ENCODE results near the gene CD68.

The CD68 gene

GRCh38 chr17:7583253-7584109 lies 4.0 kb downstream of the CD68 start, which contains the start of gene MPDU1:
TSS of gene MPDU1 (plus strand) at chr17:7583852. CDS start at chr17:7583863, 11 bp downstream.
- H3K4me1 ChIP-seq (ENCODE audit: low read length) = peaks cover 30% of the 10 kb centered on the region
- H3F3A ChIP-seq (ENCODE audit: insufficient read depth, low read length) = peaks cover 31% of the 10 kb centered on the region
- 0 out of 2 replicates have a peak, but pooled peaks cover 6% of the 10 kb centered on the region for H4K20me1 ChIP-seq (ENCODE audit: insufficient read depth, low read length)
- H3K36me3 ChIP-seq (replicated peaks; ENCODE audit: insufficient read depth, low read length) = no peaks in the 10 kb centered on the region
- H3K9me2 ChIP-seq (replicated peaks; ENCODE audit: insufficient read depth, low read length) = no peaks in the 10 kb centered on the region
- H3K4me3 ChIP-seq (ENCODE audit: low read length) = peak within 1 kb of the TSS; percentile 80
- H3K79me2 ChIP-seq (ENCODE audit: low read length) = peaks cover 57% of the 10 kb centered on the region
- no peak for TF ChIP-seq CTCF (IDR thresholded peaks at IDR 0.05; ENCODE audit: low read length)
- TF ChIP-seq EZH2phosphoT487 (IDR thresholded peaks at IDR 0.05; ENCODE audit: low read length) = no peak
- no peak for TF ChIP-seq EZH2 (optimal IDR thresholded peaks at IDR 0.05; ENCODE audit: low read depth, low read length)
- peak within 1 kb of the TSS; percentile 86 for H3K9ac ChIP-seq (ENCODE audit: low read length)
- no peaks in the 10 kb centered on the region for H3K27me3 ChIP-seq (replicated peaks; ENCODE audit: insufficient read depth, low read length)
- H3K9me3 ChIP-seq (replicated peaks; ENCODE audit: insufficient read depth, low read length) = no peaks in the 10 kb centered on the region
- H3K4me2 ChIP-seq (ENCODE audit: low read depth, low read length) = peak within 1 kb of the TSS; percentile 90
- H2AFZ ChIP-seq (ENCODE audit: low read length) = peak within 1 kb of the TSS; percentile 91
- peak within 1 kb of the TSS; percentile 80 for H3K27ac ChIP-seq (ENCODE audit: low read length)
- DNase-seq = peak; percentile 96

GRCh38 chr17:7586673-7587419 lies 7.4 kb downstream of the CD68 start:
- H3F3A ChIP-seq (ENCODE audit: insufficient read depth, low read length) = peaks cover 8% of the 10 kb centered on the region; the same call in 1 of the 2 replicates
- H3K36me3 ChIP-seq (replicated peaks; ENCODE audit: insufficient read depth, low read length) = no peaks in the 10 kb centered on the region
- TF ChIP-seq EZH2phosphoT487 (IDR thresholded peaks at IDR 0.05; ENCODE audit: low read length) (no peak), CTCF (IDR thresholded peaks at IDR 0.05; ENCODE audit: low read length) (no peak), EZH2 (optimal IDR thresholded peaks at IDR 0.05; ENCODE audit: low read depth, low read length) (no peak)
- no peak for DNase-seq
- peaks cover 41% of the 10 kb centered on the region for H3K79me2 ChIP-seq (ENCODE audit: low read length)
- no peaks in the 10 kb centered on the region for H3K27me3 ChIP-seq (replicated peaks; ENCODE audit: insufficient read depth, low read length)
- peaks cover 11% of the 10 kb centered on the region for H3K4me1 ChIP-seq (ENCODE audit: low read length)
- no peak overlapping the region for H3K9ac ChIP-seq (ENCODE audit: low read length)
- H3K4me2 ChIP-seq (ENCODE audit: low read depth, low read length) = no peak overlapping the region
- H3K9me2 ChIP-seq (replicated peaks; ENCODE audit: insufficient read depth, low read length) = no peaks in the 10 kb centered on the region
- H2AFZ ChIP-seq (ENCODE audit: low read length) = no peak overlapping the region
- no peaks in the 10 kb centered on the region for H3K9me3 ChIP-seq (replicated peaks; ENCODE audit: insufficient read depth, low read length)
- no peaks in the 10 kb centered on the region for H4K20me1 ChIP-seq (ENCODE audit: insufficient read depth, low read length)
- no peak overlapping the region for H3K4me3 ChIP-seq (ENCODE audit: low read length)
- no peak overlapping the region for H3K27ac ChIP-seq (ENCODE audit: low read length)

- Histone ChIP-seq H3F3A (ENCODE audit: insufficient read depth, low read length) (peaks cover 11% of the 10 kb centered on the region; the same call in 1 of the 2 replicates), H3K4me2 (ENCODE audit: low read depth, low read length) (no peak overlapping the region), H2AFZ (ENCODE audit: low read length) (no peak overlapping the region), H3K27ac (ENCODE audit: low read length) (no peak overlapping the region), H3K9ac (ENCODE audit: low read length) (no peak overlapping the region), H3K4me1 (ENCODE audit: low read length) (peaks cover 10% of the 10 kb centered on the region), H3K27me3 (replicated peaks; ENCODE audit: insufficient read depth, low read length) (no peaks in the 10 kb centered on the region), H4K20me1 (ENCODE audit: insufficient read depth, low read length) (no peaks in the 10 kb centered on the region), H3K36me3 (replicated peaks; ENCODE audit: insufficient read depth, low read length) (no peaks in the 10 kb centered on the region), H3K4me3 (ENCODE audit: low read length) (no peak overlapping the region), H3K9me2 (replicated peaks; ENCODE audit: insufficient read depth, low read length) (no peaks in the 10 kb centered on the region), H3K9me3 (replicated peaks; ENCODE audit: insufficient read depth, low read length) (no peaks in the 10 kb centered on the region), H3K79me2 (ENCODE audit: low read length) (peaks cover 34% of the 10 kb centered on the region)
- no peak for TF ChIP-seq EZH2 (optimal IDR thresholded peaks at IDR 0.05; ENCODE audit: low read depth, low read length)
- TF ChIP-seq EZH2phosphoT487 (IDR thresholded peaks at IDR 0.05; ENCODE audit: low read length) = no peak
- TF ChIP-seq CTCF (IDR thresholded peaks at IDR 0.05; ENCODE audit: low read length) = no peak
- DNase-seq = no peak
Measured at GRCh38 chr17:7587420-7588151, 8.1 kb downstream of the CD68 start.
